ENCODE data around the gene PPP1R9A. TPM values are rescaled to one million over a fixed set of nuclear protein-coding genes. Genes with fewer than 3 reads are reported as not detected.

PPP1R9A gene
- total RNA-seq, 1 donor from 2014 or later, result 156 TPM

- DNase-seq, result no peak
Observed at GRCh38 chr7:95321720-95322119, 414.3 kb downstream of the PPP1R9A start.

- DNase-seq, result no peak
Observed at GRCh38 chr7:95322396-95322795, 415.0 kb downstream of the PPP1R9A start.

GRCh38 chr7:95322854-95323253, 415.5 kb downstream of the PPP1R9A start:
- no peak for DNase-seq

GRCh38 chr7:95323410-95324129, 416.2 kb downstream of the PPP1R9A start:
- no peak for DNase-seq

GRCh38 chr7:95324431-95324830, 417.0 kb downstream of the PPP1R9A start, which contains the start of gene PON1:
Gene PON1 (minus strand): TSS chr7:95324532. CDS start chr7:95324475, 57 bp downstream.
- no peak for DNase-seq

GRCh38 chr7:95327356-95327755, 420.0 kb downstream of the PPP1R9A start:
- DNase-seq, result no peak

GRCh38 chr7:95330204-95330960, 423.0 kb downstream of the PPP1R9A start:
- DNase-seq, result peak; percentile 91

- no peak for DNase-seq
Observed at GRCh38 chr7:95330961-95331337, 423.6 kb downstream of the PPP1R9A start.

- no peak for DNase-seq
Observed at GRCh38 chr7:95334447-95334846, 427.1 kb downstream of the PPP1R9A start.

GRCh38 chr7:95335093-95335492, 427.7 kb downstream of the PPP1R9A start:
- DNase-seq, result no peak

GRCh38 chr7:95338832-95339231, 431.4 kb downstream of the PPP1R9A start:
- DNase-seq, result no peak

GRCh38 chr7:95340491-95340890, 433.1 kb downstream of the PPP1R9A start:
- DNase-seq, result no peak

- no peak for DNase-seq
Observed at GRCh38 chr7:95342029-95342428, 434.6 kb downstream of the PPP1R9A start.

- DNase-seq, result no peak
Observed at GRCh38 chr7:95342642-95343307, 435.4 kb downstream of the PPP1R9A start.

Small RNA genes lying within 50 kb of the gene (small RNA-seq; reads per million reads assigned to genes)
- not detected for gene AC002429.1 (ENCODE audit: low replicate concordance)
- gene HINT1P2 (ENCODE audit: low replicate concordance), result not detected
- gene RNU4-16P (ENCODE audit: low replicate concordance), result not detected

Data from tongue (tissue), 3 donors.